ENCODE measurements around the gene SVIL. TPM values are rescaled to one million over a fixed set of nuclear protein-coding genes. Genes with fewer than 3 reads are reported as not detected.

SVIL gene
- total RNA-seq, 1 donor: 36.9 TPM

DNA sequence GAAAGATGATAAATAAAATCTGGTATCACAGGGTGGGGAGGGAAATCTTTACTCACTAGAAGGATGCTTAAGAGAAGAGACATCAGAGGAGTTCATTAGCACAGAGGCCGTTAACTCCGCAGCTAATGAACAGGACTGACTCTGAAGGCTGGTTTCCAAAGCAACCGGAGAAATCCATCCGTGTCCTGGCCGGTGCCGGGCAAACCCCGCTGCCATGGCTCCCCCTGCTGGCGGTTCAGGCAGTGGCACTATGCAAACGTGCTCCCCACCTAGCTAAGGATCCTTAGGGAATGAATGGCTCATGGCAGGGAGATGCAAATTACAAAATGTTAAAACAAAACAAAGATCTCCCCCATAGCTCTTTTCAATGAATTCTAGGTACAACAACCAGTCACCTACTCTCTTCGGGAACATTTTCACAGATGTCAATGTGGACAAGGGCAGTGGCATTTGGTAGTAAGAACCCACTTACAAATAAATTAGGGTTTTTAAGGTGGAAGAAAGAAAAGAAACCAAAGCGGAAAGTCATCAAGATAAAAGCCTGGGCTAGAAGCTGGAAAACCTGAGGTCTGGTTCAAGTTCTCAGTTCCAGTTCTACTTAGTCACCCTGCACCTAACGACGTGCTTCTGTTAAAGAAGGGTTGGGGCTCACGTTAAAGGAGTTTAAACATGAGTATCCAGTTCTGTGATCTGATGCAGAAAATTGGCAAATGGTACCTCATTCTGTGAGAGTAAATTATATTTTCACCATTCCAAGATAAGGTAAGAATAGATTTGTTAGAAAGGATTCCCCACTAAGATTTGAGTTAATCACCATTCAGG is 138.2 kb downstream of the SVIL start:
- H2AFZ ChIP-seq (ENCODE audit: low read length): no peak overlapping the region
- no peaks in the 10 kb centered on the region for H3K79me2 ChIP-seq (ENCODE audit: insufficient read depth, low read length)
- DNase-seq (ENCODE audit: insufficient read length, low spot score, missing footprints): peak; percentile 93
- peaks cover 4% of the 10 kb centered on the region for H3K4me1 ChIP-seq (ENCODE audit: insufficient read depth, low read length)
- H3K36me3 ChIP-seq (ENCODE audit: insufficient read depth, low read length): peaks cover 17% of the 10 kb centered on the region
- H4K20me1 ChIP-seq (ENCODE audit: insufficient read depth, low read length): no peaks in the 10 kb centered on the region
- no peaks in the 10 kb centered on the region for H3K27me3 ChIP-seq (ENCODE audit: insufficient read depth, low read length)
- H3K4me3 ChIP-seq (ENCODE audit: insufficient read depth, low read length): no peak overlapping the region
- H3K9me3 ChIP-seq (ENCODE audit: low read depth, low read length): no peaks in the 10 kb centered on the region
- H3K27ac ChIP-seq (ENCODE audit: low read depth, low read length): no peak overlapping the region
- H3K4me2 ChIP-seq (ENCODE audit: insufficient read depth, low read length): no peak overlapping the region
- TF ChIP-seq, protein P1, sequence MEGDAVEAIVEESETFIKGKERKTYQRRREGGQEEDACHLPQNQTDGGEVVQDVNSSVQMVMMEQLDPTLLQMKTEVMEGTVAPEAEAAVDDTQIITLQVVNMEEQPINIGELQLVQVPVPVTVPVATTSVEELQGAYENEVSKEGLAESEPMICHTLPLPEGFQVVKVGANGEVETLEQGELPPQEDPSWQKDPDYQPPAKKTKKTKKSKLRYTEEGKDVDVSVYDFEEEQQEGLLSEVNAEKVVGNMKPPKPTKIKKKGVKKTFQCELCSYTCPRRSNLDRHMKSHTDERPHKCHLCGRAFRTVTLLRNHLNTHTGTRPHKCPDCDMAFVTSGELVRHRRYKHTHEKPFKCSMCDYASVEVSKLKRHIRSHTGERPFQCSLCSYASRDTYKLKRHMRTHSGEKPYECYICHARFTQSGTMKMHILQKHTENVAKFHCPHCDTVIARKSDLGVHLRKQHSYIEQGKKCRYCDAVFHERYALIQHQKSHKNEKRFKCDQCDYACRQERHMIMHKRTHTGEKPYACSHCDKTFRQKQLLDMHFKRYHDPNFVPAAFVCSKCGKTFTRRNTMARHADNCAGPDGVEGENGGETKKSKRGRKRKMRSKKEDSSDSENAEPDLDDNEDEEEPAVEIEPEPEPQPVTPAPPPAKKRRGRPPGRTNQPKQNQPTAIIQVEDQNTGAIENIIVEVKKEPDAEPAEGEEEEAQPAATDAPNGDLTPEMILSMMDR (IDR thresholded peaks at IDR 0.05; ENCODE audit: extremely low read depth, low read depth, low read length): peak; percentile 98

DNA sequence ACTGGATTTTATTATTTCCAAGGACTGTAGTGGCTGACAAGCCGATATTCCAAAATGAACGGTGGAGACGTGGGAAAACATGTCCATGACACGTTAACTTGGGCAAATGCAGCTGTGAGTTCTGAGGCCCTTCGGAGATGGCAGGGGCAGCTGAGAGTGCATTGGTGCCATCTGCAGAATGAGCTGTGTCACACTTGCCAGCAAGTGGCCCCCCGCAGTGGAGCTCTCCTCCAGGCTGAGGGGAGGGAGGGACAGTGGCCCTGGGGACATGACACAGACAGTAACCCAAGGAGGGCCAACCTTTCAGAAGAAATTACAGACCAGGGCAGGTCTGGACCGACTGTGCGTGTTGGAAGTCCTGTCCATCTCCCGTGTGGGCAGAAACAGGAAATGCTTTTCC is 139.4 kb downstream of the SVIL start:
- TF ChIP-seq, protein P1 (IDR thresholded peaks at IDR 0.05; ENCODE audit: extremely low read depth, low read depth, low read length): no peak

DNA sequence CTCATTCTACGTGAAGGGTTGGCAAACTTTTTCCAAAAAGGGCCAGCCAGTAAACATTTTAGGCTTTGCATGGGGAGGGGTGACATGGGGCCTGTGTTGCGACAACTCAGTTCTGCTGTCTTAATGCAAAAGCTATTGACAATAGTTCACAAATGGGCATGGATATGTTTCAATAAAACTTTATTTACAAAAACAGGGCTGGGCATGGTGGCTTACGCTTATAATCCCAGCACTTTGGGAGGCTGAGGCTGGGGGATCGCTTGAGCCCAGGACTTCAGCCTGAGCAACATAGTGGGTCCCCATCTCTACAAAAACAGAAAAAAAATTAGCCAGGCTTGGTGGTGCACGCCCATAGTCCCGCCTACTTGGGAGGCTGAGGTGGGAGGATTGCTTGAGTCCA is 141.1 kb downstream of the SVIL start:
- TF ChIP-seq, protein P1 (IDR thresholded peaks at IDR 0.05; ENCODE audit: extremely low read depth, low read depth, low read length): no peak
- Histone ChIP-seq H3K9me3 (ENCODE audit: low read depth, low read length) (no peaks in the 10 kb centered on the region), H2AFZ (ENCODE audit: low read length) (no peak overlapping the region), H3K4me1 (ENCODE audit: insufficient read depth, low read length) (peaks cover 4% of the 10 kb centered on the region), H3K4me2 (ENCODE audit: insufficient read depth, low read length) (no peak overlapping the region), H3K36me3 (ENCODE audit: insufficient read depth, low read length) (peaks cover 28% of the 10 kb centered on the region), H3K27ac (ENCODE audit: low read depth, low read length) (no peak overlapping the region), H3K4me3 (ENCODE audit: insufficient read depth, low read length) (no peak overlapping the region), H3K79me2 (ENCODE audit: insufficient read depth, low read length) (no peaks in the 10 kb centered on the region), H3K27me3 (ENCODE audit: insufficient read depth, low read length) (no peaks in the 10 kb centered on the region), H4K20me1 (ENCODE audit: insufficient read depth, low read length) (no peaks in the 10 kb centered on the region)
- no peak for DNase-seq (ENCODE audit: insufficient read length, low spot score, missing footprints)

More for the DNA sequence above, 139.4 kb downstream of the SVIL start:
- no peaks in the 10 kb centered on the region for H4K20me1 ChIP-seq (ENCODE audit: insufficient read depth, low read length)
- H3K27me3 ChIP-seq (ENCODE audit: insufficient read depth, low read length): no peaks in the 10 kb centered on the region
- no peak overlapping the region for H2AFZ ChIP-seq (ENCODE audit: low read length)
- H3K4me3 ChIP-seq (ENCODE audit: insufficient read depth, low read length): no peak overlapping the region
- H3K4me1 ChIP-seq (ENCODE audit: insufficient read depth, low read length): peaks cover 4% of the 10 kb centered on the region
- H3K9me3 ChIP-seq (ENCODE audit: low read depth, low read length): no peaks in the 10 kb centered on the region
- H3K27ac ChIP-seq (ENCODE audit: low read depth, low read length): no peak overlapping the region
- H3K36me3 ChIP-seq (ENCODE audit: insufficient read depth, low read length): peaks cover 15% of the 10 kb centered on the region
- no peak for DNase-seq (ENCODE audit: insufficient read length, low spot score, missing footprints)
- H3K79me2 ChIP-seq (ENCODE audit: insufficient read depth, low read length): no peaks in the 10 kb centered on the region
- H3K4me2 ChIP-seq (ENCODE audit: insufficient read depth, low read length): no peak overlapping the region

DNA sequence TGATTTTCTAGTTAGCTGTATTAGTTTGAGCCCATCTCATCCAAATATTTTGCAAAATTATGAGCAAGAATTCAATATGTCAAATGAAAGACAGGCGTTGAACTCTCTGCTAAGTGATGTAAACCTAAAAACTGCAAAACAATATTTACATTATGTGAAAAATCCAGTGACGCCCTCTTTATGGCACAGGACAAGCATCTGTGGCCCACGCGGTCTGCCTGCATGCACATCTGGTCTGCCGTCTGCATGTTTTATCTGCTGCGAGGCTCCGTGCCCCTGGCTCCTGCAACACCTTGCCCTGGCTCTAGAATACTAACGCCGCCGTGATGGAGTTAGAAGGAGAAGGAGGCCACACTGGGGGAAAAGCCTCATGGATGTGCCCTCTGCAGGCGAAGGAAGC is 142.0 kb downstream of the SVIL start:
- H3K27me3 ChIP-seq (ENCODE audit: insufficient read depth, low read length): no peaks in the 10 kb centered on the region
- TF ChIP-seq, protein P1 (IDR thresholded peaks at IDR 0.05; ENCODE audit: extremely low read depth, low read depth, low read length): no peak

More for the DNA sequence above, 142.0 kb downstream of the SVIL start:
- Histone ChIP-seq H3K36me3 (ENCODE audit: insufficient read depth, low read length) (peaks cover 32% of the 10 kb centered on the region), H3K4me3 (ENCODE audit: insufficient read depth, low read length) (no peak overlapping the region), H3K27ac (ENCODE audit: low read depth, low read length) (no peak overlapping the region), H3K4me1 (ENCODE audit: insufficient read depth, low read length) (peaks cover 4% of the 10 kb centered on the region), H2AFZ (ENCODE audit: low read length) (no peak overlapping the region), H4K20me1 (ENCODE audit: insufficient read depth, low read length) (no peaks in the 10 kb centered on the region), H3K9me3 (ENCODE audit: low read depth, low read length) (no peaks in the 10 kb centered on the region), H3K79me2 (ENCODE audit: insufficient read depth, low read length) (no peaks in the 10 kb centered on the region), H3K4me2 (ENCODE audit: insufficient read depth, low read length) (no peak overlapping the region)
- DNase-seq (ENCODE audit: insufficient read length, low spot score, missing footprints): no peak
